ENCODE results near the gene KLHDC7B.
A peak's percentile ranks its signal among the peaks of the same experiment; 100 is the strongest.
"Not testable (repeated sequence)": the region's sequence is repeated elsewhere in the genome, so short reads cannot be mapped to it uniquely, and the experiment has no call there.

KLHDC7B gene

DNA sequence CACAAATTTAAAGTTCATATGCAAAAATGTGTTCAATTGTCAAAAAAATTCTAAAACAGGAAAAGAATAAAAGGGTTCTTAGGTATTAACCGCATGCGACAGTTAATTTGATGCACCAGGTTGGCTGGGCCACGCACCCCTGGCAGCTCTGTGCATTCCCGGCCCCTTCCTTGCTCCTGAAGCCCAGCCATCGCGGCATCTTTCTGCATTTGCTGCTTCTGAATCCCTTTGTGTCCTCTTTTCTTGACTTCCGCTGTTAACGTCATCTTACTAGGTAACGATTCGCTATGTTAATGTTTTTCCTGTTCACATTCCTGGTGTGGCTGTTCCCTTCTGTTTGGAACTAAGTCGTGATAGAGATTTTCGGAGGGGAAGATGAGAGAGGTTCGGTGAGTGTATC lies 7.9 kb upstream of the KLHDC7B start:
- TF ChIP-seq, protein P1, sequence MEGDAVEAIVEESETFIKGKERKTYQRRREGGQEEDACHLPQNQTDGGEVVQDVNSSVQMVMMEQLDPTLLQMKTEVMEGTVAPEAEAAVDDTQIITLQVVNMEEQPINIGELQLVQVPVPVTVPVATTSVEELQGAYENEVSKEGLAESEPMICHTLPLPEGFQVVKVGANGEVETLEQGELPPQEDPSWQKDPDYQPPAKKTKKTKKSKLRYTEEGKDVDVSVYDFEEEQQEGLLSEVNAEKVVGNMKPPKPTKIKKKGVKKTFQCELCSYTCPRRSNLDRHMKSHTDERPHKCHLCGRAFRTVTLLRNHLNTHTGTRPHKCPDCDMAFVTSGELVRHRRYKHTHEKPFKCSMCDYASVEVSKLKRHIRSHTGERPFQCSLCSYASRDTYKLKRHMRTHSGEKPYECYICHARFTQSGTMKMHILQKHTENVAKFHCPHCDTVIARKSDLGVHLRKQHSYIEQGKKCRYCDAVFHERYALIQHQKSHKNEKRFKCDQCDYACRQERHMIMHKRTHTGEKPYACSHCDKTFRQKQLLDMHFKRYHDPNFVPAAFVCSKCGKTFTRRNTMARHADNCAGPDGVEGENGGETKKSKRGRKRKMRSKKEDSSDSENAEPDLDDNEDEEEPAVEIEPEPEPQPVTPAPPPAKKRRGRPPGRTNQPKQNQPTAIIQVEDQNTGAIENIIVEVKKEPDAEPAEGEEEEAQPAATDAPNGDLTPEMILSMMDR (IDR thresholded peaks at IDR 0.05), result no peak
- no peak for TF ChIP-seq ZFX (IDR thresholded peaks at IDR 0.05; ENCODE audit: borderline replicate concordance)
- H3K27ac ChIP-seq, result no peak overlapping the region

DNA sequence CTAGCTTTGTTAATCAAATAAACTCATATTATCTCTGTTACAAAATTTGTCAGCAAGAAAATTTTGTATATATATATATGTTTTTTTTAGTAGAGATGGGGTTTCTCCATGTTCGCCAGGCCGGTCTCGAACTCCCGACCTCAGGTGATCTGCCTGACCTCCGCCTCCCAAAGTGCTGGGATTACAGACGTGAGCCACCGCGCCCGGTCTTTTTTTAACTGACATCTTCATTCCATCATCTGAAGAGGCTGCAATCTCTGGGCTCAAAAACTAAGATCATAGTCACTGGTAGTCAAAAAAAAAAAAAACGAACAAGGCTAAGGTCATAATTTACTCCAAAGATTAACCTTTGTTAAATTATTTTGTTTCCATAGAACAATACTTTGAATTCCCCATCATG lies 5.3 kb upstream of the KLHDC7B start:
- TF ChIP-seq ZFX (IDR thresholded peaks at IDR 0.05; ENCODE audit: borderline replicate concordance), result no peak
- TF ChIP-seq, protein P1 (IDR thresholded peaks at IDR 0.05), result no peak
- H3K27ac ChIP-seq, result no peak overlapping the region

DNA sequence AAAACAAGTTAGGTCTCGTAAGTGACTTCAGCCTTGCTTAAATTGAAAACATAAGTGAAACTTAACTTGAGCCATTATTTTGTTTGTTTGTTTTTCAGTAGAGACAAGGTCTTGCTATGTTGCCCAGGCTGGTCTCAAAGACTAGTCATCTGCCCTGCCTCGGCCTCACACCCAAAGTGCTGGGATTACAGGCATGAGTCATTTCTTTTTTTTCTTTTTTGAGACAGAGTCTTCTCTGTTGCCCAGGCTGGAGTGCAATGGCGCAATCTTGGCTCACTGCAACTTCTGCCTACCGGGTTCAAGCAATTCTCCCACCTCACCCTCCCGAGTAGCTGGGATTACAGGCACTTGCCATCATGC lies 4.1 kb upstream of the KLHDC7B start:
- H3K27ac ChIP-seq, result not testable (repeated sequence)

DNA sequence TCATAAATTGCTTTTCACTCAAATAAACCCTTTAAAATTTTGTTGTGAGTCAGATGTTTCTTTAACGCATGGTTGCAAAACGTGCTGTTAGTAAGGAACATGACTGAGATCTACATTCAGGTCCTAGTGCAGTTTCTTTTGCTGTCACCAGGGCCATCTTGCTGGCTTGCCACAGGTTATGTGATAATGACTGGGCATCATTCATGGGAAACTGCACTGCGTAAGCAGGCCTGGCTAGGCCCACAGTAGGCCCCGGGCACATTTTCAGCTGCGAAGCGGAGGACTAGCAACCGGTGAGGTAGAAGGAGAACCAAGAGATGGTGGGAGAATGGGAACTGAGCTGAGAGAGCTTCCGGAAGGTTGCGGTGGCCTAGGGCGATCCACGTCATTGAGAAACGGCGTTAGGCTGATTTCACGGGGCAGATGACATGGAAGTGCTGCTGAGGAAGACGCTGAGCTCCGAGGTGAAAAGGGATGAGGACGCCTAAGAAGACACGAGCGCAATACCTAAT lies 3.2 kb upstream of the KLHDC7B start:
- TF ChIP-seq, protein P1 (IDR thresholded peaks at IDR 0.05), result no peak
- no peak for TF ChIP-seq ZFX (IDR thresholded peaks at IDR 0.05; ENCODE audit: borderline replicate concordance)
- H3K27ac ChIP-seq, result no peak overlapping the region

DNA sequence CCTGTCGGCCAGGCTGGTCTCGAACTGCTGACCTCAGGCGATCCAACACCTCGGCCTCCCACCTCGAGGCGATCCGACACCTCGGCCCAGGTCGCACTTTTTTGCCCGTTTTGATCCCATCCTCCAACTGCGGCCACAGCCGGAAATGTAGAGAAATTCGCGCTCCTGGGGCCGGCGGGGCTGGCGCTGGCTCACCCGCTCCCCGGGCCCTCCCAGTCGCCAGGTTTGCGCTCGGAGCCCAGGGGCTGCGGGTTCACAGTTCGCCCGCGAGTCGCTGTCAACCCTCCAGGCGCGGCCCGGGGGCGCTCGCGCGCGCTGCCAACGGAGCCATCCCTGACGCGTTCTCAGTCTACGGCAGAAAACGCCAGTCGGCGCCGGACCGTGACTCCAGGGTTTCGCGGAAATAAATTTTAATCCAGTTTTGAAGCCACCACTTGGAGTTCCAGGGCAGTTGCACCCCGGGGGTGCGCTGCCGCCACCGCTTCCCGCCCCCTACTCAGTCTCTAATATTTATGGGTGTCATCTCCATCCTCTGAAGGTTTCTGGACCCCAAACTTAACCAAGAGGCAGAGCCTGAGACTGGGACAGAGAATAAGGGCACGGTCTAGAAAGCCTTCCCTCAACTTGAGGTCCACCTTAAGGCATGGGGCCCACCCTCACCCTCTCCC lies 1.5 kb upstream of the KLHDC7B start:
- TF ChIP-seq, protein P1 (IDR thresholded peaks at IDR 0.05), result peak; percentile 90
- TF ChIP-seq ZFX (IDR thresholded peaks at IDR 0.05; ENCODE audit: borderline replicate concordance), result no peak
- no peak overlapping the region for H3K27ac ChIP-seq

DNA sequence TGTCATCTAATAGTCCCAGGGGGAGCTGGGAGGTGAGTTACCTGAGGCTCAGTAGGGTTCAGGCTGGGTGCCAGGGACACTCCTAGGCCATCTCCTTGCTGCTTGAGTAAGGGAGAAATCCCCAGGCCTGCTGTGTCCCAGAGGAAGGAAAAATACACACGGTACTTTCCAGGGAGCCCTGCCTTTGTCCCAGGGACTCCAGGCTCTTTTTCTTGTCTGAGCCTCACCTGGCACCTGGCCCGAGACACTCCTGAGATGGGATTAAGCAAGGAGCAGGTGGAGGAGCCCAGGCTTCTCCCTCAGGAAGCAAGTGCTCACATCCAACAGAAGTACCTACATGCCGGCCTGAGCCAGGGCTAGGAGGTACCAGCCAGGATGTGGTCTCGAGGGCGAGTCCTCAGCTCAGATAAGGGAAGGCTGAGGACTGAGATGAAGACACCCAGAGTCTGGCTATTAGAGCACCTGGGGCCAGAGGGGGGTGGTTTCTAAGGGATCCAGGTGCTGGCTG lies 899 bp upstream of the KLHDC7B start:
- no peak overlapping the region for H3K27ac ChIP-seq

DNA sequence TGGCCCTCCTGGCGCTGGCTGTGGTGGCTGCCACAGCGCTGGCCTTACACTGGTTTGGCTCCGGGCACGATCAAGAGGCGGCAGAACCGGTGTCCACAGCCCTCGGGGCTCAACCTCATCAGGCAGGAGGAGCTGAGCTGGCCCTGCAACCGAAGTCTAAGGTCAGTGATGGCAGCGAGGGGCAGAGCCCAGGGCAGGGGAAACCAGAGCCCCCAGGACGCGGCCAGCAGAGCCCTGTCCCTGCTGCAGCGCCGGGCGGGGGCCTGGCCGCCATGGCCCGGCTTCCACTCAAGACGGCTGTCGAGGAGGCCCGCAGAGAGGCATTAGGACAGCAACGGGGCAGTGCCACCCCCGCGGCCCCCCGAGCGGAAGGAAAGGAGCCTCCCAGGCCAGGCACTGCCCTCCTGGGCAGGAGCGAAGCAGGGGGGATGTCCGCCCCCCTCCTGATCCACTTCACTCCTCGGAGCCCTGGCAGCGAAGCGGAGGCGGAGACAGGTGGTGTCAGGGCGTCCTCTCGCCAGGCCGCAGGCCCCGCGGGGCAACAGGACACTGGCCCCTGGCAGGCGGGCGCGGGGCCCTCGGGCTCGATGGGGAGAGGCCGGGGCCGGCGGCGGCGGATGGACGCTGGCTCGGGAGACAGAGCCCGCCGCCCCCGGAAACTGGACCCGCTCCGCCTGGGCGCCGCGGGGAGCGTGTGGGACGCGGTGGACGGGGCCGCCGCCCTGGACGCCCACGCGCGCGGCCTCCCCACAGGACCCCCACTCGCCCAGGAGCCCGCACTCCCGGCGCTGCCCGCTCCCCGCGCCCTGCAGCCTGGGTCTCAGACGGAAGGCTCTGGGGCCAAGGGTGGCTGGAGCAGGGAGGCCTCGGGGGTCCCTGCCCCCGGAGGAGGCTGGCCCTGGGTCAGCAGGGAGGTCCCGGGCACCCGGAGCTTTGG lies 895 bp downstream of the KLHDC7B start:
- TF ChIP-seq, protein P1 (IDR thresholded peaks at IDR 0.05), result no peak
- no peak for TF ChIP-seq ZFX (IDR thresholded peaks at IDR 0.05; ENCODE audit: borderline replicate concordance)
- no peak overlapping the region for H3K27ac ChIP-seq

More for the DNA sequence above, 899 bp upstream of the KLHDC7B start:
- TF ChIP-seq, protein P1 (IDR thresholded peaks at IDR 0.05), result no peak
- no peak for TF ChIP-seq ZFX (IDR thresholded peaks at IDR 0.05; ENCODE audit: borderline replicate concordance)
